AG10803 (cell line): Measurements from ENCODE around the gene MRPL40.

Experiments used
- DNase-seq: peaks from one replicate; pipeline ENCODE4 v3.0.0; 2010; ENCODE audit warnings: low read depth
- H3K4me3 ChIP-seq: 2 replicates; pipeline ENCODE4 v1.5.1; 2011; ENCODE audit warnings: mild to moderate bottlenecking, low read length, control low read depth
- TF ChIP-seq, protein P1 (sequence below): conservative IDR thresholded peaks from 2 replicates; pipeline ENCODE4 v1.5.1; 2011; ENCODE audit warnings: mild to moderate bottlenecking, low read length, control low read depth, inconsistent platforms

The MRPL40 gene

DNA sequence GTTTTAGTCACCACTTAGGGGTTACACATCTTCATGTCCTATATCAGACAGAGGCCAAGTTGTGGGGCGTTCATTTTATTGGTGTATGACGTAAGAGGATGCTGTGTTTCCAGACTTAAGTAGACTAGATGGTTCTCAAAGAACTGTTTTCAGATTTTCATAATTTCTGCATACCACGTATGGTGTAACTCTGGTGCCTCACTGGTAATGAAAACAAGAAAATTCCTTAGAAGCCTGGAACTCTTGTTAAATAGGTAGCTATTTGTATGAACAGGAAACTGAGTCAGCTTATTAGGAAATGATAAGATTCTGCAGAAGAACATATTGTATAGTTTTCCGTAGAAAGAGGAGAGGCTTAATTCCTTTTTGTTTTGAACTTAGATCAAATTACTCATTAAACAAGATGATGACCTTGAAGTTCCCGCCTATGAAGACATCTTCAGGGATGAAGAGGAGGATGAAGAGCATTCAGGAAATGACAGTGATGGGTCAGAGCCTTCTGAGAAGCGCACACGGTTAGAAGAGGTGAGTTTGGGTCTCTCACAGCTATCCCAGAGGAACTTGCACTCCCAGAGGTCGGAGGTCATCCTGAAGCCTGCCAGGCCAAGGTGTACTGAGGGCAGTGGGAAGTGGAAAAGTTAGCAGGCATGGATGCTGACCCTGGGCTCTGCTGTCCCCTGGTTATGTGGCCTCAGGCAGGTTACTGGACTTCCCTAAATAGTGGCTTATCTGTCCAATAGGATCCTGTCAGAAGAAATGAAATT lies 51.3 kb downstream of the MRPL40 start:
- TF ChIP-seq, protein P1, sequence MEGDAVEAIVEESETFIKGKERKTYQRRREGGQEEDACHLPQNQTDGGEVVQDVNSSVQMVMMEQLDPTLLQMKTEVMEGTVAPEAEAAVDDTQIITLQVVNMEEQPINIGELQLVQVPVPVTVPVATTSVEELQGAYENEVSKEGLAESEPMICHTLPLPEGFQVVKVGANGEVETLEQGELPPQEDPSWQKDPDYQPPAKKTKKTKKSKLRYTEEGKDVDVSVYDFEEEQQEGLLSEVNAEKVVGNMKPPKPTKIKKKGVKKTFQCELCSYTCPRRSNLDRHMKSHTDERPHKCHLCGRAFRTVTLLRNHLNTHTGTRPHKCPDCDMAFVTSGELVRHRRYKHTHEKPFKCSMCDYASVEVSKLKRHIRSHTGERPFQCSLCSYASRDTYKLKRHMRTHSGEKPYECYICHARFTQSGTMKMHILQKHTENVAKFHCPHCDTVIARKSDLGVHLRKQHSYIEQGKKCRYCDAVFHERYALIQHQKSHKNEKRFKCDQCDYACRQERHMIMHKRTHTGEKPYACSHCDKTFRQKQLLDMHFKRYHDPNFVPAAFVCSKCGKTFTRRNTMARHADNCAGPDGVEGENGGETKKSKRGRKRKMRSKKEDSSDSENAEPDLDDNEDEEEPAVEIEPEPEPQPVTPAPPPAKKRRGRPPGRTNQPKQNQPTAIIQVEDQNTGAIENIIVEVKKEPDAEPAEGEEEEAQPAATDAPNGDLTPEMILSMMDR, result no peak
- H3K4me3 ChIP-seq, result no peak overlapping the region
- DNase-seq, result peak; percentile 61
